HG03108 (cell line): ENCODE results near the gene EFCAB7.
"Not testable (repeated sequence)": the region's sequence is repeated elsewhere in the genome, so short reads cannot be mapped to it uniquely, and the experiment has no call there.

Source experiments
- ATAC-seq: cut with Tn5 transposase; IDR thresholded peaks from one replicate; pipeline ENCODE4 v1.9.1; 2021; ENCODE audit warnings: moderate library complexity; ENCODE audit not compliant: unreplicated experiment

The EFCAB7 gene

DNA sequence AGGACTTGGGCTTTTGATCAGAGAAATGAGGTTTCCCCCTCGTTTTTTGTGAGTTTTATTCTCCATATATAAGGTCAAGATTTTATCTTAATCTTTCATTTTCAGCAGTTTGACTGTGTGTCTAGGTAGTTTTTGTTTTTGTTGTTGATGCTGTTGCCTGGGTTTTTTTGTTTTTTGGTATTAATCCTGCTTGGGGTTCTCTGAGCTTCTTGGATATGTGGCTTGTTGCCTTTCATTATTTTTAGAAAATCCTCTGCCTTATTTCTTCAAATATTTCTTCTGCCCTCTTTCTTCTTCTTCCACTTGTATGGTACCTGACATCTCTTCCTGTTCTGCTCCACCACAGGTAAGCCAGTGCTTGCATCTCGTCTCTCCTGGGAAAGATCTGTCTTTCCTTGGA lies 25.0 kb downstream of the EFCAB7 start:
- ATAC-seq, result no peak

DNA sequence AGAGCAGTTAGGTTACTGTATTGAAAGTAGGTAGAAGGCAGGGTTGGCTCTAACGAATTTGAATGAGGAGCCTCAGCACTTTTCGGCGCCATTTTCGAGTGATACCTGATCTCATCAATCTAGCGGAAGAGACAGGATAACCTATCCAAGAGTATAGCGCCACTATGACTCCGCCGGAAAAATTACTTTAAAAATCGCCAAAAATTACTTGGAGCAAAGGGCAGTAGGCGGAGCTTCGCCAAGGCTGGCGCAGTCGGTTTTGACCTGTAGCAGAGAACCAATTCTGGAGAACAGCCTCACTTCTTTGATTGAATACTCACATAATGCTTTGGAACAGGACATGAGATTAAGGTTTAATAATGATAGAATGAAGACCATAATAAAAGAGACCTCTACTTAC lies 25.6 kb downstream of the EFCAB7 start:
- no peak for ATAC-seq

DNA sequence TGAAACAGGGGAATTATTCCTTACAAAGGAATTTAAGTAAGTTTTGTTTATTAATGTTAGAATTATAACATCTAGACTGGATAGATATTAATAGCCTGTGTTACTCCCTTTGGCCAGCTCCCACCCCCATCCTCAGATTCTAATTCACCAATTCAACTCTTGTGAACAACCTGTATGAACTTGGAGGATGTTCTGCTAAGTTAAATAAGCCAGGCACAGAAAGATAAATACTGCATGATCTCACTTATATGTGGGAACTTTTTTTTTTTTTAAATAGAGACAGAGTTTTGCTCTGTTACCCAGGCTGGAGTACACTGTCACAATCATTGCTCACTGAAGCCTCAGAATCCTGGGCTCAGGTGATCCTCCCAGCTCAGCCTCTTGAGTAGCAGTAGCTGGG lies 32.2 kb downstream of the EFCAB7 start:
- no peak for ATAC-seq

DNA sequence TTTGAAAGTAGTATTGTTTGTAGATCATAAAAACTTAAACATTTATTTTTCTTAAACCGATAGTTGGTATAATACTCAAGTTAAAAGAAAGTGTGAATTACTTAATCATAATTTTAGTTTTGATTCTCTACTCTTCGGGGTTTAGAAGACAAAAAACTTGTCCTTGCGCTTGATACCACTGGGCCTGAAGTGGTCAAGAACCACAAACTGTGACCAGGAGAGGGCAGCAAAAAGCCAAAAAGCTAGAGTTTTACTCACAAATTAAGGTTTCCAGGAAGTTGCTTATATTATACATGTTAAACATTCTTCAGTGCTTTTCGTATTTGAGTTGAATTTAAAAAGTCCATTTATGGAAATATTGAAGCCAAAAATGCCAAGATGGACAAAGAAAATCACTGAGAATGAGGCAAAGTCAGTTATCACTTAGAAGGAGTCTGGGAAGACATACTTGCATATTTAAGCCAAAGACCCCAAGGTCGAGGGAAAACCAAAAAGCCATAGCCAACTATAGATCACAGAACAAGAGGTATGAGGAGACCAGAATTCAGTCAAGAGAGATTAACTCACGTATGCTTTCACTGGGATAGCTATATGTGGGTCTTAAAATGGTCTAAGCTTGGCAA lies 34.2 kb downstream of the EFCAB7 start:
- ATAC-seq, result no peak

DNA sequence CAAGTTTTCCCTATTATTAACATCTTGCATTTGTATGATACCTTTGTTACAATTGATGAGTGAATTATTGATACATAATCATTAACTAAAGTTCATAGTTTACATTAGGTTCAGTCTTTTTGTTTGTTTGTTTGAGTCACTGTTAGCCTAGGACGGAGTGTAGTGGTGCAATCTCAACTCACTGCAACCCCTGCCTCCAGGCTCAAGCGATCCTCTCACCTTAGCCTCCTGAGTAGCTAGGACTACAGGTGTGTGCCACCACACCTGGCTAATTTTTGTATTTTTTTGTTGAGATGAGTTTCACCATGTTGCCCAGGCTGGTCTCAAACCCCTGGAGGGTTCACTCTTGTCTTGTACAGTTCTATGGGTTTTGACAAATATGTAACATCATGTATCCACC lies 36.0 kb downstream of the EFCAB7 start:
- ATAC-seq, result no peak

DNA sequence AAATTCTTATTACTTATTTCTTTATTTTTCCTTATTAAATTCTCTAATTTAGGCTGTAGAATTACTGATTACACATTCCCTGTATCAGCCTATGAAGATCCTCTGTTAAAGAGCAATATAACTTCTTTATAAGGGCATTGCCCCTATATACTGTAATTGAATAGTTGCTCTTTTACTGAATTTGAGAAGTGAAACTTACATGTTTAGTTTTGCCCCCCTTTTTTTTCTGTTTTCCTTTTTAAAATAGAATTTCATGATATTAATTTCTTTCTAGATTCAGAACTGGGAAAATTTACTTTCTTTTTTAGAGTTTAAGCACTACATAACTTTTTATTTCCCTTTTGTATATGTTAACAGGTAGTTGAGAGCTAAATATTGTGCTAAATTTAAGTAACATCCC lies 40.4 kb downstream of the EFCAB7 start:
- ATAC-seq, result no peak

DNA sequence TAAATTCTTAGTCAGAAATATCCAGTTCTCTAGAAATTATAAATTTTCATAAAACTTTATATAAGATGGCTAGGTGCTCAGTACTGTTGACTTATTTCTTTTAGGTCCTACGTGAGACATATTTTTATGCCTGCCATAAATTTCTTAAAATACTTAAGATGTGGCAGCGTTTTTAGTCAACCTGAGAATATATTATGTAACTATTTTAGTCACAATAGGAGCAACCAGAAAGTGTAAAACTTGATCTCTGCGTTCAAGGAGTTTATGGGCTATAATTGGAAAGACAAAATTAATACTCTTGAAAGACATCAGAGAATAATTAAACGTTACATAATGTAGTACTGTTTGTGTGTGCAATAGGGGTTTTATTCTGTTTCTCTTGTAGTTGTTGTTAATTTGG lies 45.7 kb downstream of the EFCAB7 start:
- no peak for ATAC-seq

DNA sequence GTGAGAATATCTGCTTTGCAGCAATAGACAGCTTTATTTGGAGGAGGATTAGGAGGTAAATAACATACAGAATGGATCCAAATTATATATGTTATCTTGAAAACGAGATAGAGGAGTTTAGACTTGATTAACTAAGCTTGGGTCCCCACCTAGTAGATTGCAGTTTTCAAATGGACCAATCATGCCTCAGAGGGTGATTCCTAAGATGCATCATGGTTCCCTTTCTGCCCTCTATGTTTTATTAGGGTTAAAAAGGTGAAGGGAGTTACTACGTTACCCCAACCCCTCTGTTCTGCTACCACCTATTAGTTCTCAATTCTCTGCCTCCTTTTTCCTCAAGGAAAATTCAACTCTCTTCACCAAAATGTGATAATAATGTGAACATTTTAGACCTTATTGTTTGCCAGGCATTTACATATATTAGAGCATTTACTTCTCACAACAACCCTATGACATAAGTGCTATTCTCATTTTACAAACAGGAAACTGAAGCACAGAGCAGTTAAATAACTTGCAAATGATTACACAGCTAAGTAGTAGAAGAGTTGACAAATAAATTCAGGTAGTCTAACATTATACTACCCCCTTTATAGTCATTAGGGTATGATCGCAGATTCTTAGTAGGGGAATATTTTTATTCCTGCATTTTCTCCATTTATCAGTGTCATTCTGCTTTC lies 46.5 kb downstream of the EFCAB7 start:
- no peak for ATAC-seq

DNA sequence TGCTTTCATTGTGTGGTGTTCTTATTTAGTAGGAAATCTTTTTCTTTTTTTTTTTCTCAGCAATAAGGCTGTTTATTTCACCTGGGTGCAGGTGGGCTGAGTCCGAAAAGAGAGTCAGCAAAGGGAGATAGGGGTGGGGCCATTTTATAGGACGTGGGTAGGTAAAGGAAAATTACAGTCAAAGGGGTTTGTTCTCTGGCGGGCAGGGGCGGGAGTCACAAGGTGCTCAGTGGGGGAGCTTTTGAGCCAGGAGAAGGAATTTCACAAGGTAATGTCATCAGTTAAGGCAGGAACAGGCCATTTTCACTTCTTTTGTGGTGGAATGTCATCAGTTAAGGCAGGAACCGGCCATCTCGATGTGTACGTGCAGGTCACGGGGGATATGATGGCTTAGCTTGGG lies 49.4 kb downstream of the EFCAB7 start:
- ATAC-seq, result not testable (repeated sequence)

DNA sequence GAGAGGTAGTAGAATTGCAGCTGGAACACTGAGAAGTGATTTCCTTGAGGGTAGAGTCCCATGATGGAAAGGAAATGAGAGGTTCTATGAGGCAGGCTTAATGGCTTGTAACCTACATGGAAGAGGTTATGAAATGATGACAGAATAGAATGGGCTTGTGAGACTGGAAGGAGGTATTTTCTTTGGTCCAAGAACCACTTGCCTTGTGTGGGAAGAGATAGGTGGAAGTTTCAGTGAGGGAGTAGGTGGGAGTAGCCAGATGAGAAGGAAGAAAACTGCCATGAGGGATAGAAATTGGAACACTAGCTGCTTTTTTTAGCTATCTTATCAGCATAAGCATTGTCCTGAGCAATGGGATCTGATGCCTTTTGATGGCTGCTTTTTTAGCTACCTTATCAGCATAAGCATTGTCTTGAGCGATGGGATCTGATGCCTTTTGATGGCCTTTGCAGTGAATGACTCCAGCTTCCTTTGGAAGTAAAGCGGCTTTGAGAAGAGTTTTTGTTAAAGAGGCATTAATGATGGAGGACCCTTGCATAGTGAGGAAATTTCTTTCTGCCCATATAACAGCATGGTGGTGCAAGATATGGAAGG lies 51.0 kb downstream of the EFCAB7 start:
- not testable (repeated sequence) for ATAC-seq

DNA sequence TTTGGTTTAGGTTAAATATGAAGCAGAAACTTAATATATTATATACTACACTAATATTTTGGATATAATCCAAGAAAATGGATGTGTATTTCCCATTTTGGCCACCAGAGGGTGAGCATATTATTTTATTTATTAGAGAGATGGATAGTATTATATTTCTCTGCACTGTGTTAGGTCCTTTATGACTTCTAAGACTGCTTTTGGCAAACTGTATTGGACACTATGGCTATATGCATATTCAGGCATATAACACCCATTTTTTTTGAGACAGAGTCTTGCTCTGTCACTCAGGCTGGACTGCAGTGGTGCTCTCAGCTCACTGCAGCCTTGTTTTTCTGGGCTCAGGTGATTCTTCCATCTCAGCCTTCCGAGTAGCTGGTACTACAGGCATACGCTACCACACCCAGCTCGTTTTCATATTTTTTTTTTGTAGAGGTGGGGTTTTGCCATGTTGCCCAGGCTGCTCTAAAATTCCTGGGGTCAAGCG lies 52.1 kb downstream of the EFCAB7 start:
- ATAC-seq, result no peak

DNA sequence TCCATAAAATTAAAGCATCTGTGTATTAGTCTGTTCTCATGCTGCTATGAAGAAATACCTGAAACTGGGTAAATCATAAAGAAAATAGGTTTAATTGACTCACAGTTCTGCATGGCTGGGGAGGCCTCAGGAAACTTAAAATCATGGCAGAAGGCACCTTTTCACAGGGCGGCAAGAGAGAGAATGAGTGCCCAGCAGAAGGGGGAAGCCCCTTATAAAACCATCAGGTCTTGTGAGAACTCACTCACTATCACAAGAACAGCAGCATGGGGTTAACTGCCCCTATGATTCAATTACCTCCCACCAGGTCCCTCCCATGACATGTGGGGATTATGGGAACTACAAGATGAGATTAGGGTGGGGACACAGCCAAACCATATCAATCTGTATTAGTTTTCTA lies 63.0 kb downstream of the EFCAB7 start:
- not testable (repeated sequence) for ATAC-seq

DNA sequence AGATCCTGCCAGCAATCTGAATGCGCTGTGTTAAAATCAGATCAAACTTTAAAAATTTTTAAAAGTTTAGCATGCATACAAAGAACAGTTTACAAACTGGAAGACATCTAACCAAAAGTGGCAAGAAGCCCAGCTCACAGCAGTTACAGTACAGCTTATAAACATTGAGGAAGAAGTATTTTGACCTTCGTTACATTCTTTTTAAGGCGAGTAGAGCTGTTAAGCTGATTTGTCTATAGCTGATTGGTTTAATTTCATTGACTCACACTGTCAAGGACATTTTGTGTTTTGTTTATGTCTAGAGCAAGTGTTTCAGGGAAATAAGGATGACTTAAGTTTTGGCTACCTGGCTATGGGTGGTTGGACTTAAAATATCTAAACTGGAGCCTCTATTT lies 66.8 kb downstream of the EFCAB7 start:
- ATAC-seq, result no peak

DNA sequence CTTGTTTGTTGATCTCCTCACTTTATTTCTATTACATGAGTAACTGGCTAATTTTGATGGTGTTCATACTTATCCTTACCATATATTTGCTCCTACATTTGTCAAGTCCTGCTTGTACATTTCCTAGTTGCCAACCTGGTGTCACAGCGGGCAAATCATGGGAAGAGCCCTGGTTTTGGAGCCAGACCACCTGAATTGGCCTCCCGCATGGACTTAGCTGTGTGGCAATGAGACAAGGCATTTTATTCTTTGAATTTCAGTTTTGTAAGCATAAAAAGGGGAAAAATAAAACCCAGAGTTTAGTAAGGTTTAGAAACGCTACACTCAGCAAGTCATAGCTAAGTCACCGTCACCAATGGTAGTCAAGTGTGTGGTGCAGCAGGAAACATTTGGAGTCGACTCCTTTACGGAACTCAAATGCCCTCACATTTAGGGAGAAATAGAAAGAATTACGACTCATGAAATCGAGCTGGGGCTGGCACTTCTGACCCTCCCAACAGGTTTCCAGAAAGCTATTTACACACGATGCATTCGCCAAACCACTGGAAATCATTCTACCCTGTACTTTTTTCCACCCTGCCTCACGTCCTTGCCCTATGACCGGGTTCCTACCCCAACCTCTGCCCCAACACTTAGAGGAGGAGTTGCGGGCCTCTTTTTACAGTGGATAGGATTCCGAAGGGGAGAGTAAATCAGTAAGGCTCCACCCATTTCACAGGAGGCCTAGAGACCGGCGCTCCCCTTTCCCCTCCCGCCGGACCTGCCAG lies 69.4 kb downstream of the EFCAB7 start:
- no peak for ATAC-seq

DNA sequence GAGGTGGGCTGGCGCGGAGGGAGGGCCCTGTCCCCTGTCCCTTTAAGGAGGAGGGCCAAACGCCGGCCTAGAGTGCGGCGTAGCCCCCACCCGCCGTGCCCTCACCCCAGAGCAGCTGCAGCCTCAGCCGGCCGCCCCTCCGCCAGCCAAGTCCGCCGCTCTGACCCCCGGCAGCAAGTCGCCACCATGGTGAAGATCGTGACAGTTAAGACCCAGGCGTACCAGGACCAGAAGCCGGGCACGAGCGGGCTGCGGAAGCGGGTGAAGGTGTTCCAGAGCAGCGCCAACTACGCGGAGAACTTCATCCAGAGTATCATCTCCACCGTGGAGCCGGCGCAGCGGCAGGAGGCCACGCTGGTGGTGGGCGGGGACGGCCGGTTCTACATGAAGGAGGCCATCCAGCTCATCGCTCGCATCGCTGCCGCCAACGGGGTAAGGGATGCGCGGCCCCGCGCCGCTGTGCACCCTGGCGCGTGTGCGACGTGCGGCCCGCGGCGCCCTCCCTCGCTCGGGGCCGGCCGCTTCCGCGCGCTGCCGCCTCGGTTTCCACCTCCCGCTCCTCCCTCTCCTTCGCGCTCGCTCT lies 70.1 kb downstream of the EFCAB7 start, which contains the start of gene PGM1:
PGM1 (plus strand) TSS at position 109 of the 583 bp plus-strand sequence; CDS start at position 187, 78 bp downstream.
- peak; percentile 67 for ATAC-seq

DNA sequence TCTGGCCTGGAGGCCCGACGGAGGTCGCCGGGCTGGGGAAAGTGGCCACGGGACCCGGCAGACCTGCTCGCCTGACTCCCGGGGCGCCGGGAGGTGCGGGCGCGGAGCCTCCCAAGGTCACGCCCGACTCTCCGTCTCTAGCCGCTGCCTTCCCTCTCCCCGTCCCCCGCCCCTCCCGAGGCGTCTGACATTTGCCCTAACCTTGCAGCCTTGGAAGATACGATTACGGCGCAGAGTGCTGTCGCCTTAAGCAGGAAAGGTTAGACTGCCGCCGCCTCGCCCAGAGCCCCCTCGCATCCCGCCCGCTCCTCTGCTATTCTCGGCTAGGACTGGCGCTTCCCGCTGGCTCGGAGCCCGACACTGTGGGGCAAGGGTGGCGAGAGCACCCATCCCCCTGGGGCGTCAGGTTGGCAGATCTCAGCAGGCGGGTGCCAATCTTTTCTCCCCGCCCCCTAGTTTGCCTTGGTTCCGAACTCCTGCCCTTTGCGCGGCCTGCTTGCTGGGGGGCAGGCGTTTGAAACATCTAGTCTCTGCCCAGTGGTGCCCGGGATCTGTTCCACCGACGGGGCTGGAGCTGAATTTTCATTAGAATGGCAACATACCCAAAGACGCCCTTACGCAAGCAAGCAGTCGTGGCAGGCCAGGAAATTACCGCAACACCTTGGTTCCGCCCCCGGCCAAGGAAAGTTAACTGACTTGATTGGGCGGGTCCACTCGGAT lies 70.7 kb downstream of the EFCAB7 start:
- peak; percentile 32 for ATAC-seq

DNA sequence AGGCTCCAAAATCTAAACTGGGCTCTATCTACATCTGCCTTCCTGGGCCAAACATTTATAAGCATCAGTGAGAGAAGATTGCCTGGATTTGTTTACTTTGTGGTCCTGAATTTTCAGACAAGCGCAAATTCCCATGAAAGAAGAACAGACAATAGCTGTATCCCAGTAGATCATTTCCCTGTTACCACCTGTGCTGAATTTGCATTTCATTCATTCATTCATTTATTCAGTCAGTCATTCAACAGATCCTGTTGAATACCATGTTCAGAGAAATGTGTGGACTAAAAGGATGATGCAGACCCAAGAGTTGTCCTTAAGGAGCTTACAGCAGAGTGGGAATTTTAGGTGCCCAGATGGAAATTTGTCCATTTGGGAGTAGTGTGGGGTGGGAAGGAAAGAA lies 72.1 kb downstream of the EFCAB7 start:
- no peak for ATAC-seq

DNA sequence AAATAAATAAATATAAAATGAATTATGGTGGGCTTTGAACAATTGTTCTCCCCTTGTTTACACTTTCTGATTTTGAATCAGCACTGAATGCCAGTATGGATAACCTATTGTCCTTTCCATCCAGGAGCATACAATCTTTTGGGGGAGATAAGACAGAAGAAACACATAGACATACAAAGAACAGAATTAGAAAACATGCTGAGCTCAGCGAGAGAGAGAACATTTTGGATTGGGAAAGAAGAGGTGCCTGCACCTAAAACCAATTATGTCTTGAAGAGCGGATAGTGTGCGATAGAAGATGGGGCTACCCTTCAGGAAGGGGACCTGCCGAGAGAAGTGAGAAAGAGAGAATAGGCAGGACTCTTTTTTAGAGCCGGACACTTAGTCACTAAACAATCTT lies 76.5 kb downstream of the EFCAB7 start:
- ATAC-seq, result no peak

DNA sequence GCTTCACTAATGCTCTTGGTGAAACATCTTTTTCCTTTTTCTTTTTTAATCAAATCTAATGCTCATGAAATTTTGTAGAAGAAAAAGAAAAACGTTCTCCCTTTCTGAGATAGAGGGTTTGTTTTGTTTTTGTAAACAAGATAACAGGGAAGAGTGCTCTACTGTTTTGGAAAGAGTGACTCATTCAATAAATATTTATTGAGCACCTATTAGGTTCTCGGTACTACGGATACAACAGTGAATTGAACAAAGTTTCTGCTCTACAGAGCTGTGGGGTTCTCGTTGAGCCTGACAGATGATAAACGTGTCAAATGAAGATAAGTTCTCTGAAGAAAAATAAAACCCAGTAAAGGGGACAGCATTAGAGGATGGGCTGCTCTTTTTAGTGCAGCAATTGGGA lies 76.9 kb downstream of the EFCAB7 start:
- ATAC-seq, result no peak

DNA sequence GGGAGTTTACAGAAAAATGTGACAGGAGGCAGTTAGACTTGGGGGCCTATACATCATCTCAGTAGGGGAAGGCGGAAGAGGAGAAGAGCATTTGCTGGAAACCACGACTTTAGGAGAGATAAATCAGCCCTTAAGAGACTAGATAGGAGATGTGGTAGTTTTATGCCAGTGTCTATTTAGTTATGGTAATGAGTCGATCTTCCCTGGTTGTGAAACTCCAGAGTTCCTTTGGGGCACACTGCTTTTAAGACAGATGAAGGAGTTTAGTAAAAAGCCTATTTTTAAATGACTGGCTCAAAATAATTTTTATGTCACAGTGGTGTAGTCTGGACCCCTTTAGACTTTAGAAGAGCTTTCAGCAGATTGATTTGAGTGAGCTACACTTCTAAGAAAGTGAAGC lies 77.7 kb downstream of the EFCAB7 start:
- no peak for ATAC-seq

DNA sequence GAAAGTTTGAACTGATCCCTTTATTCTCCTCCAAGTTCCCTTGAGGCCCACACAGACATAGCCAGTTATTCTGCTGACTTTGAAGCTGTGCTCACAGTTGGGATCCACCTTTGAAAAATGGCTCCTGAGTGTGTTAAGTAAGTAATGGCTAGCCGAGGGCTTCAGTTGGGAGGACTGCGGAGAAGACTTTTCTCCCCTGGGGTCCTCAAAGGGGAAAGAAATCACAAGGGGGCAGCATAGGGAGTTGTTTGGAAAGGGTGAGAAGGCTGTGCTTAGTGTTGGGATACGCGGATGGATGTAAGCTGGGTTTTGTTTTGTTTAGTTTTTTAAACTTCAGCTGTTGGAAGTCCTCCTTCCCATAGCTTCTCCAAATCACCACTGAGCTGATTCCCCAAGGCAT lies 78.1 kb downstream of the EFCAB7 start:
- no peak for ATAC-seq
